HCT116 (cell line): ENCODE results near the gene NFATC1. TPM values are rescaled to one million over a fixed set of nuclear protein-coding genes. Genes with fewer than 3 reads are reported as not detected.

Source experiments
- ATAC-seq: fragments of 200-7000 bp; cut with Tn5 transposase; 2 replicates; pipeline ENCODE4 v1.9.1; 2020; ENCODE audit warnings: mild to moderate bottlenecking, moderate library complexity
- BruUV-seq: library from RNA; stranded (reverse); fragments of 400-500 nt; replicated peaks from 2 replicates; lab custom pipeline; 2021; lab: Mats Ljungman, UMichigan
- CTCF ChIA-PET: fragments of 300-600 bp; sonication (Branson Sonifier 250); formaldehyde crosslinking; loops from one replicate; lab custom pipeline; 2021; ENCODE audit warnings: antibody characterized with exemption; lab: Charles Lee
- POLR2A ChIA-PET: fragments of 300-600, 350-600 bp; sonication (Branson Sonifier 250); formaldehyde crosslinking; loops from one replicate; lab custom pipeline; 2021; ENCODE audit warnings: antibody characterized with exemption; lab: Charles Lee
- RAD21 ChIA-PET, 2 experiments: fragments of 300-600 bp; sonication (Branson Sonifier 250); formaldehyde crosslinking; loops; one replicate each; lab custom pipeline; 2023; ENCODE audit warnings: low total read pairs in 2 of 2; ENCODE audit not compliant: uncharacterized antibody in 2 of 2, unreplicated experiment in 2 of 2, low non-redundant PET in 1 of 2; lab: Charles Lee
- DNase-seq: peaks from one replicate; pipeline ENCODE4 v3.0.0-alpha.2; 2010; ENCODE audit warnings: low read depth, low spot score
- H2AFZ ChIP-seq: fragments of 200-600 bp; shearing (Covaris generic), sonication (generic); 2 replicates; pipeline ENCODE4 v1.6.1; 2017; ENCODE audit warnings: low read depth, mixed run types, mixed read lengths, antibody characterized with exemption, low read length; ENCODE audit not compliant: poor library complexity, severe bottlenecking
- H3K27ac ChIP-seq: 2 replicates; pipeline ENCODE4 v1.5.1; 2012; ENCODE audit warnings: low read depth, low read length
- H3K27me3 ChIP-seq: fragments of 200-600 bp; sonication (generic); 2 replicates; pipeline ENCODE4 v1.6.1; 2016; ENCODE audit warnings: mixed run types, low read length, mixed read lengths; ENCODE audit not compliant: insufficient read depth
- H3K36me3 ChIP-seq, 2 experiments: fragments of 200-500 bp in 1 of 2; fragments of 200-600 bp in 1 of 2; sonication (Bioruptor generic) in 1 of 2; sonication (generic) in 1 of 2; 2 replicates each; pipeline versions ENCODE4 v1.5.1 to v1.6.1; 2014 to 2016; ENCODE audit warnings: low read length in 2 of 2, inconsistent platforms in 1 of 2, mixed read lengths in 1 of 2, mixed run types in 1 of 2; ENCODE audit not compliant: insufficient read depth in 2 of 2, control insufficient read depth in 1 of 2
- H3K4me1 ChIP-seq, 2 experiments: fragments of 200-600 bp in 1 of 2; sonication (generic) in 1 of 2; 2 replicates each; pipeline versions ENCODE4 v1.5.1 to v1.6.1; 2012 to 2017; ENCODE audit warnings: low read length in 2 of 2, inconsistent platforms in 1 of 2, mild to moderate bottlenecking in 1 of 2, mixed read lengths in 1 of 2, mixed run types in 1 of 2, moderate library complexity in 1 of 2; ENCODE audit not compliant: insufficient read depth in 2 of 2, control insufficient read depth in 1 of 2
- H3K4me2 ChIP-seq: fragments of 200-600 bp; sonication (generic); 2 replicates; pipeline ENCODE4 v1.6.1; 2017; ENCODE audit warnings: mixed run types, low read length, mixed read lengths
- H3K4me3 ChIP-seq, 2 experiments: fragments of 200-600 bp in 1 of 2; sonication (generic) in 1 of 2; replicated peaks in 1 of 2; 2 replicates each; pipeline ENCODE4 v1.5.1; 2011 to 2016; ENCODE audit warnings: low read length in 2 of 2, control low read depth in 1 of 2, low read depth in 1 of 2, mild to moderate bottlenecking in 1 of 2, mixed read lengths in 1 of 2, mixed run types in 1 of 2
- H3K79me2 ChIP-seq: fragments of 200-600 bp; sonication (generic); 2 replicates; pipeline ENCODE4 v1.6.1; 2017; ENCODE audit warnings: mild to moderate bottlenecking, mixed run types, low read length, moderate library complexity, mixed read lengths; ENCODE audit not compliant: insufficient read depth
- H3K9ac ChIP-seq: fragments of 200-600 bp; sonication (generic); 2 replicates; pipeline ENCODE4 v1.6.1; 2016; ENCODE audit warnings: low read length, mixed read lengths
- H3K9me2 ChIP-seq: fragments of 200-600 bp; sonication (generic), shearing (Covaris generic); 2 replicates; pipeline ENCODE4 v1.6.1; 2017; ENCODE audit warnings: mixed run types, mild to moderate bottlenecking, moderate library complexity; ENCODE audit not compliant: insufficient read depth
- H3K9me3 ChIP-seq, 2 experiments: fragments of 200-500 bp in 1 of 2; fragments of 200-600 bp in 1 of 2; sonication (Bioruptor generic) in 1 of 2; sonication (generic) in 1 of 2; 2 replicates each; pipeline ENCODE4 v1.6.1; 2014 to 2017; ENCODE audit warnings: low read length in 2 of 2, mixed read lengths in 2 of 2, inconsistent platforms in 1 of 2, low read depth in 1 of 2, mild to moderate bottlenecking in 1 of 2, mixed run types in 1 of 2, moderate library complexity in 1 of 2; ENCODE audit not compliant: control insufficient read depth in 1 of 2, insufficient read depth in 1 of 2
- H4K20me1 ChIP-seq: fragments of 200-600 bp; sonication (generic), shearing (Covaris generic); 2 replicates; pipeline ENCODE4 v1.6.1; 2017; ENCODE audit warnings: mixed run types, mild to moderate bottlenecking, moderate library complexity; ENCODE audit not compliant: insufficient read depth
- CBX3 ChIP-seq: IDR thresholded peaks from 2 replicates; pipeline ENCODE4 v1.6.1; 2012; ENCODE audit warnings: low read depth
- EGR1 ChIP-seq: IDR thresholded peaks from 2 replicates; pipeline ENCODE4 v1.6.1; 2012; ENCODE audit warnings: low read depth
- EZH2 ChIP-seq: fragments of 200-600 bp; sonication (generic); IDR thresholded peaks from 2 replicates; pipeline ENCODE4 v1.6.1; 2017; ENCODE audit warnings: antibody characterized with exemption, mixed run types
- intact Hi-C: fragments of 100-400 bp; cut with micrococcal nuclease; formaldehyde crosslinking; loops from 2 replicates; pipeline ENCODE4 v1.10.0; 2022
- total RNA-seq: library from RNA; stranded (reverse); gene quantifications from one replicate; pipeline ENCODE4 v1.2.1, GENCODE V29; 2021; ENCODE audit not compliant: unreplicated experiment
- TF ChIP-seq, protein P1 (sequence below), 3 experiments: fragments of 200-600 bp in 1 of 3; sonication (generic) in 1 of 3; IDR thresholded peaks in 2 of 3; conservative IDR thresholded peaks in 1 of 3; 2 replicates each; pipeline ENCODE4 v1.5.1; 2012 to 2017; ENCODE audit warnings: low read depth in 2 of 3, low read length in 2 of 3, antibody characterized with exemption in 1 of 3, borderline replicate concordance in 1 of 3, control low read depth in 1 of 3, mild to moderate bottlenecking in 1 of 3, mixed read lengths in 1 of 3, mixed run types in 1 of 3, moderate library complexity in 1 of 3; ENCODE audit not compliant: insufficient read depth in 1 of 3
- TF ChIP-seq, protein P2 (sequence below): IDR thresholded peaks from 2 replicates; pipeline ENCODE4 v1.6.1; 2011; ENCODE audit warnings: mild to moderate bottlenecking, low read length, moderate library complexity; ENCODE audit not compliant: insufficient replicate concordance; ENCODE audit errors: extremely low read depth
- TF ChIP-seq, protein P3 (sequence below): IDR thresholded peaks from 2 replicates; pipeline ENCODE4 v1.6.1; 2012; ENCODE audit warnings: low read depth

The NFATC1 gene
- total RNA-seq, 1 experiment from 2014 or later: 20.8 TPM

- no peak for TF ChIP-seq EGR1
- TF ChIP-seq, protein P1, sequence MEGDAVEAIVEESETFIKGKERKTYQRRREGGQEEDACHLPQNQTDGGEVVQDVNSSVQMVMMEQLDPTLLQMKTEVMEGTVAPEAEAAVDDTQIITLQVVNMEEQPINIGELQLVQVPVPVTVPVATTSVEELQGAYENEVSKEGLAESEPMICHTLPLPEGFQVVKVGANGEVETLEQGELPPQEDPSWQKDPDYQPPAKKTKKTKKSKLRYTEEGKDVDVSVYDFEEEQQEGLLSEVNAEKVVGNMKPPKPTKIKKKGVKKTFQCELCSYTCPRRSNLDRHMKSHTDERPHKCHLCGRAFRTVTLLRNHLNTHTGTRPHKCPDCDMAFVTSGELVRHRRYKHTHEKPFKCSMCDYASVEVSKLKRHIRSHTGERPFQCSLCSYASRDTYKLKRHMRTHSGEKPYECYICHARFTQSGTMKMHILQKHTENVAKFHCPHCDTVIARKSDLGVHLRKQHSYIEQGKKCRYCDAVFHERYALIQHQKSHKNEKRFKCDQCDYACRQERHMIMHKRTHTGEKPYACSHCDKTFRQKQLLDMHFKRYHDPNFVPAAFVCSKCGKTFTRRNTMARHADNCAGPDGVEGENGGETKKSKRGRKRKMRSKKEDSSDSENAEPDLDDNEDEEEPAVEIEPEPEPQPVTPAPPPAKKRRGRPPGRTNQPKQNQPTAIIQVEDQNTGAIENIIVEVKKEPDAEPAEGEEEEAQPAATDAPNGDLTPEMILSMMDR (IDR thresholded peaks at IDR 0.05 in 2 of 3, conservative IDR thresholded peaks at IDR 0.05 in 1 of 3; ENCODE audit: borderline replicate concordance in 1 of 3, insufficient read depth in 1 of 3, low read depth in 2 of 3, low read length in 2 of 3): no peak
- no peak for TF ChIP-seq CBX3
- no peak for TF ChIP-seq EZH2
- TF ChIP-seq, protein P2, sequence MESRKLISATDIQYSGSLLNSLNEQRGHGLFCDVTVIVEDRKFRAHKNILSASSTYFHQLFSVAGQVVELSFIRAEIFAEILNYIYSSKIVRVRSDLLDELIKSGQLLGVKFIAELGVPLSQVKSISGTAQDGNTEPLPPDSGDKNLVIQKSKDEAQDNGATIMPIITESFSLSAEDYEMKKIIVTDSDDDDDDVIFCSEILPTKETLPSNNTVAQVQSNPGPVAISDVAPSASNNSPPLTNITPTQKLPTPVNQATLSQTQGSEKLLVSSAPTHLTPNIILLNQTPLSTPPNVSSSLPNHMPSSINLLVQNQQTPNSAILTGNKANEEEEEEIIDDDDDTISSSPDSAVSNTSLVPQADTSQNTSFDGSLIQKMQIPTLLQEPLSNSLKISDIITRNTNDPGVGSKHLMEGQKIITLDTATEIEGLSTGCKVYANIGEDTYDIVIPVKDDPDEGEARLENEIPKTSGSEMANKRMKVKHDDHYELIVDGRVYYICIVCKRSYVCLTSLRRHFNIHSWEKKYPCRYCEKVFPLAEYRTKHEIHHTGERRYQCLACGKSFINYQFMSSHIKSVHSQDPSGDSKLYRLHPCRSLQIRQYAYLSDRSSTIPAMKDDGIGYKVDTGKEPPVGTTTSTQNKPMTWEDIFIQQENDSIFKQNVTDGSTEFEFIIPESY: no peak
- TF ChIP-seq, protein P3, sequence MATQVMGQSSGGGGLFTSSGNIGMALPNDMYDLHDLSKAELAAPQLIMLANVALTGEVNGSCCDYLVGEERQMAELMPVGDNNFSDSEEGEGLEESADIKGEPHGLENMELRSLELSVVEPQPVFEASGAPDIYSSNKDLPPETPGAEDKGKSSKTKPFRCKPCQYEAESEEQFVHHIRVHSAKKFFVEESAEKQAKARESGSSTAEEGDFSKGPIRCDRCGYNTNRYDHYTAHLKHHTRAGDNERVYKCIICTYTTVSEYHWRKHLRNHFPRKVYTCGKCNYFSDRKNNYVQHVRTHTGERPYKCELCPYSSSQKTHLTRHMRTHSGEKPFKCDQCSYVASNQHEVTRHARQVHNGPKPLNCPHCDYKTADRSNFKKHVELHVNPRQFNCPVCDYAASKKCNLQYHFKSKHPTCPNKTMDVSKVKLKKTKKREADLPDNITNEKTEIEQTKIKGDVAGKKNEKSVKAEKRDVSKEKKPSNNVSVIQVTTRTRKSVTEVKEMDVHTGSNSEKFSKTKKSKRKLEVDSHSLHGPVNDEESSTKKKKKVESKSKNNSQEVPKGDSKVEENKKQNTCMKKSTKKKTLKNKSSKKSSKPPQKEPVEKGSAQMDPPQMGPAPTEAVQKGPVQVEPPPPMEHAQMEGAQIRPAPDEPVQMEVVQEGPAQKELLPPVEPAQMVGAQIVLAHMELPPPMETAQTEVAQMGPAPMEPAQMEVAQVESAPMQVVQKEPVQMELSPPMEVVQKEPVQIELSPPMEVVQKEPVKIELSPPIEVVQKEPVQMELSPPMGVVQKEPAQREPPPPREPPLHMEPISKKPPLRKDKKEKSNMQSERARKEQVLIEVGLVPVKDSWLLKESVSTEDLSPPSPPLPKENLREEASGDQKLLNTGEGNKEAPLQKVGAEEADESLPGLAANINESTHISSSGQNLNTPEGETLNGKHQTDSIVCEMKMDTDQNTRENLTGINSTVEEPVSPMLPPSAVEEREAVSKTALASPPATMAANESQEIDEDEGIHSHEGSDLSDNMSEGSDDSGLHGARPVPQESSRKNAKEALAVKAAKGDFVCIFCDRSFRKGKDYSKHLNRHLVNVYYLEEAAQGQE: no peak
- Histone ChIP-seq H3K4me2 (no peak overlapping the region), H2AFZ (no peak overlapping the region), H3K9me3 (no peaks in the 10 kb centered on the region), H3K79me2 (no peaks in the 10 kb centered on the region), H3K36me3 (no peaks in the 10 kb centered on the region), H4K20me1 (no peaks in the 10 kb centered on the region), H3K4me1 (no peaks in the 10 kb centered on the region), H3K9me2 (no peaks in the 10 kb centered on the region), H3K27me3 (peaks cover 10% of the 10 kb centered on the region; the same call in 1 of the 2 replicates), H3K4me3 (no peak overlapping the region), H3K27ac (no peak overlapping the region), H3K9ac (no peak overlapping the region)
- ChIA-PET RAD21 (no interaction called here), CTCF (no interaction called here), POLR2A (no interaction called here)
- ATAC-seq (no peak), DNase-seq (no peak)
- no TSS peak for BruUV-seq
- intact Hi-C loops: no loop called here
Measured at GRCh38 chr18:79540161-79540903, 144.6 kb downstream of the NFATC1 start.
